ENCODE data around the gene ZC2HC1B.
A peak's percentile ranks its signal among the peaks of the same experiment; 100 is the strongest.
"Not testable (repeated sequence)": the region's sequence is repeated elsewhere in the genome, so short reads cannot be mapped to it uniquely, and the experiment has no call there.

Gene ZC2HC1B, protein sequence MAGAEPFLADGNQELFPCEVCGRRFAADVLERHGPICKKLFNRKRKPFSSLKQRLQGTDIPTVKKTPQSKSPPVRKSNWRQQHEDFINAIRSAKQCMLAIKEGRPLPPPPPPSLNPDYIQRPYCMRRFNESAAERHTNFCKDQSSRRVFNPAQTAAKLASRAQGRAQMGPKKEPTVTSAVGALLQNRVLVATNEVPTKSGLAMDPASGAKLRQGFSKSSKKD

DNA sequence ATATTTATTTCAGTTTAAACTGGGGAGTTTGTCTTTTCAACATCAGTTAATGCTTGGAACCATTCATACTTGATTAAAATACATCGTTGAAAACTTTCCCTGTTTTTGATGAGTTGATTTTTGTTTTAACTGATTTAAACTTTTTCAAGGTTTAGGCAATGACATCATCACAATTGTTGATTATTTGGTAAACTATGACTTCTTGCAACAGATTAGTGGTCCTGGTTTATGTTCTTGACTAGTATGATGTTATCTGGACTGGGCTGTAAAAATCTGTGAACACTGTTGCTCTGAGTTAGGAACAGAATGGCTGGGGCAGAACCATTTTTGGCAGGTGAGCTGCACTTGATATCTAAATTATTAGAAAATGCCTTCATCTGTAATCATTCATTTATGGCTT is at the start of gene ZC2HC1B:
Gene ZC2HC1B, plus strand, starts transcription at position 241 of the 400 bp plus-strand sequence. Its CDS starts 66 bp downstream, at position 307.
- no peak for DNase-seq

DNA sequence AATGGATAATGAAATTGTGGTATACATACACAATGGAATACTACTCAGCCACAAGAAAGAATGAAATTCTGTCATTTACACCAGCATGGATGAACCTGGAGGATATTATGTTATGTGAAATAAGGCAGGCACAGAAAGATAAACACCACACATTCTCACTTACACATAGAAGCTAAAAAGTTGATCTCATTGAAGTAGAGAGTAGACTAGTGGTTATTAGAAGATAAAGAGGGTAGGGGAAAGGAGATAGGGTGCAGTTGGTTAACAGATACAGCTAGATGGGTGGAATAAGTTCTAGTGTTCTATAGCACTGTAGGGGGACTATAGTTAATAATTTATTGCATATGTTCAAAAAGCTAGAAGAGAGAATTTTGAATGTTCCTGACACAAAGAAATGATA is 46.7 kb upstream of the ZC2HC1B start:
- no peak for DNase-seq

DNA sequence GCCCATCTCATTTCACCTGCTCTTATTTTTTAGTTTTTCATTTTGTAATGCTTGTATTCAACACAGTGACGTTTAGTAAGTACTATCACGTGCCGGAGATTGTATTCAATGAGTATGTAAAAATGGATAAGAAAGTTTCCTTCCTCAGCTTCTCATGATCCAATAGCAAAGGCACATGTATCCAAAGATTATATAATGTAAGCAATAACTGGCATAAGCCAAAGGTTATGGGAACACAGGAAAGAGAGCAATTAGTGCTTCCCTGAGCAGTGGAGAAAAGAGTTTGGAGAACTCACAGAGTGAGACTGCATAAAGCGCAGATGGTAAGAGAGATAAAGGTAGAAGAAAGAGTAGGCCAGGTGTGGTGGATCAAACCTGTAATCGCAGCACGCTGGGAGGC is 42.9 kb upstream of the ZC2HC1B start:
- DNase-seq, result no peak

DNA sequence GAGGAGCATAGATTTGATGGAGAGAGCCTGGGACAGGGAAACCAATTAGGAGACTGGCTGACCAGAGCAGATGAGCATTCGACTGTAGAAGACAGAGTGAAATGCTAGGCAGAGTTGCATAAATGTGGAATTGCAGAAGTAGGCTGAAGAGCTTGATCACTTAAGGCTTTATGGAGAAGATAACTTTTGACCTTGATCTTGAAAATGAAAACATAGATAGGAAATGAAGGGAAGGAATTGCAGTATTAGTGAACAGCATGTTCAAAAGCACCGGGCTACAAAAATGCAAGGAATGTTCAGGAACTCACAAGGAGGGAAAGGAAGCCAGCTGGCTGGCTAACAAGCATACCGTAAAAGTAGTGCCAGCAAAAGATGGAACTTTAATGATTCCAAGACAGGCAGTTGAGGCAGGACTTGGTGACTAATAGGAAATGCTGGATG is 41.7 kb upstream of the ZC2HC1B start:
- no peak for DNase-seq

DNA sequence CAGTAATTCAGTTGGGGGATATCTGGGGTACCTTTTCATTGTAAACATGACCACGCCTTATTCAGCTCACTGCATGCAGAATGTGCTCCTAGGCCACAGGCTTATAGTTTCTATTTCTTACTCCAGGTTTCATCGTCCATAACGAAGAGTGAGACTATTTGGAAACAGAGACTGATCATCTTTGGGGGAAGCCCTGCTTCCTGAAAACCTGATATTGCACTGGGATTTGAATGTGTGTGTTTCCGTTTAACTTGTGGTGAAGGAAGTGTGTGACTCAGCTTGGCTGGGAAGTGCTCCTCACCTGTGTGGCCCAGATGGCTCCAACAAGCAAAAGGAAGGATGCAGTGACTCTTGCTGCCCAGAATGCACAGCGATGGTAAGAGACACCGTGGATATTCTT is 40.7 kb upstream of the ZC2HC1B start:
- no peak for DNase-seq

DNA sequence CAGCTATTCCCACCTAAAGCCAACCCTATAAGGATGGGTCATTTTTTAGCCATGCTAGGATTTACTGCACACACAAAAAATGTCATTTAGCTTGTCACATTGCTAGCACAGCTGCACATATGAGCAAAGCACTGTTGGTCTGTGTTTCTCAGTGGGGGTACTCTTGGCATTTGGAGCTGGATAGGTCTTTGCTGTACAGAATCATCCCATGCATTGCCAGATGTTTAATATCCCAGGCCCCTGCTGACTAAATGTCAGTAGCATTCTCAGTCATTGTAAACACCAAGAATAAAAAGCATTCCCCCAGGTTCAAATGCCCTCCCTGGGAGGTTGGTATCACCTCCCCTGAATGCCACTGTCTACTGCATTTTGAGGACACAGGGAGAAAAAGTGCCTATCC is 35.7 kb upstream of the ZC2HC1B start:
- DNase-seq, result no peak

DNA sequence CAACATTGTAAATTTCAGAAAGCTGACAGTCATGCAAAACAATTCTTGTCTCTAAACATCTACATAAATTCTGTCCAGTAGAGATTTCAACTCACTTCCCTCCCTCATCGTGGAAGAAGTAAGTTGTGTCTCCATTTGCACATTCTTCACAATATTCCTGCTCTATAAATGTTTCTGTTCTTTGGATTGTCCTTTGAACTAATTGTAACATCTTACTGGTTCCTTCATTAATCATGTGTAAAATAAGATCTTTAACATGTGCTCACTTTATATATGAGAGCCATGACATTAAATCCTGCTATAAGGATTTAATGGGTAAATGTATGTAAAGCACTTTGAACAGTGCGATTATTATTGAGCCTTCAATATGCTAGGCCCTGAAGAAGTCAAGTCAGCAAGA is 28.1 kb upstream of the ZC2HC1B start:
- DNase-seq, result no peak

DNA sequence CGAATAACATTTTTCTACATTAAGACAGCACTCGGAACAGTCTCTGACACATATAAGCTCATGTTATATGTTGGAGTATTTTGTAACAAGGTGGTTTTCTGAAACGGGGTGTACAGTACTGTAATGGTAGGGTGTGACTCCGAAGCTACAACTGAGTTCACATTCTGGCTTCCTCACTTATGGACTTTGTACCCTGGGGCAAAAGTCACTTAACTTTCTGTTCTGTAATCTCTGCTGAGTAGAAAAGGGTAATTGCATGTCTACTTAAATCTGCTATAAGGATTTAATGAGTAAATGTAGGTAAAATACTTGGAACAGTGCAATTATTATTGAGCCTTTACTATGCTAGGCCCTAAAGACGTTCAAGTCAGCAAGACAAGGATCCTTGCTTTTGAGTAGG is 25.9 kb upstream of the ZC2HC1B start:
- DNase-seq, result no peak

DNA sequence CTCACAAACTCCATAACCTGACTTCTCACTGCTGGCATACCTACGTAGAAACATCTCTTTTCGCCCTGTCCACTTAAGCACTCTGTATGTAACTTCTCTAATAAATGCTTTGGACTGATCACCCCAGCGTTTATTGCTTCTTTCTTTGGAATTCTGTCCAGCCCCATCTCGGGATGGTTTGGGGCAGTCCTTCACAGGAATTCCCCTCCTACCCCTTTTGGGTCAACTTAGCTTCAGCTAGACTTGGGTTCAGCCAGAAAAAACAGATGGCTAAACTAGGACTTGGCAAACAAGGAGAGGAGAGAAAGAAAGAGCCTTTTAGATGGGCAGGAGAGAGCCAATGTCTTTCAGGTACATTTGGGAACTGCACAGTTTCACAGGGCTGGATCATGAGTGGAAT is 25.1 kb upstream of the ZC2HC1B start:
- peak in 1 of 2 experiments; percentile 9 for DNase-seq

DNA sequence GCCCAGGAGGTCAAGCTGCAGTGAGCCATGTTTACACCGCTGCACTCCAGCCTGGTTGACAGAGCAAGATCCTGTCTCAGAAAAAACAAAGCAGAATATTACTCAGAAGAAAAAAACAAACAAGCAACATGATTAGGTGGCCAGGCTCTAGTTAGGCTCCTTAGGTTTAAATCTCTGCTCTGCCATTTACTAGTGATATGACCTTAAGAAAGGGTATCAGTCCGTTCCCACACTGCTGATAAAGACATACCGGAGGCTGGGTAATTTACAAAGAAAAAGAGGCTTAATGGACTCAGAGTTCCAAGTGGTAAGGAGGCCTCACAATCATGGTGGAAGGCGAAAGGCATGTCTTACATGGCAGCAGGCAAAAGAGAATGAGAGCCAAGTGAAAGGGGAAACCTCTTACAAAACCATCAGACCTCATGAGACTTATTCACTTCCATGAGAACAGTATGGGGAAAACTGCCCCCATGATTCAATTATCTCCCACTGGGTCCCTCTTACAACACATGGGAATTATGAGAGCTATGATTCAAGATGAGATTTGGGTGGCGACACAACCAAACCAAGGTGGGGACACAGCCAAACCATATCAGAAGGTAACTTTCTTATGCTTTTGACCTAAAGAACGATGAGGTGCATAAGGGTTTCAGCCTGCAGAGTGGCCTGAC is 23.5 kb upstream of the ZC2HC1B start:
- no peak for DNase-seq

DNA sequence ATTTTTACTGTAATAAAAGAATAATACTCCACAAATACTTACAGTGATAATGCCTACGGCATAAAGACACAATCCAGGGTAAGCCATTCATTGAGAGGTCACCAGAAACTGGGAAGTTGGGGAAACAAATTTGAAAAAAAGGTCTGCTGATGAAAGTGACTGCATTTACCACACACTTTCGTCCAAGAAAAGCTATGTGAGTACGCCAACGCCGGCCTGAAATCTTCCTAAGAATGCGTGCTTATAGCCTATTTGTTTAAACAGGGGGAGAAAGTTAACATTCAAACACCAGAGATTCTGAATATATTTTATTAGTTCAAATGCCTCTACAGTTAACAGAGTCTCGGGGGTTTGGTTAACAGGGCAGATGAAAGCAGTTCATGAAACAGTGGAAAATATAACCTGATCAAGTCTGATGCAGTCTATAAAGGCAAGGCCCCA is 21.8 kb upstream of the ZC2HC1B start:
- DNase-seq, result no peak

DNA sequence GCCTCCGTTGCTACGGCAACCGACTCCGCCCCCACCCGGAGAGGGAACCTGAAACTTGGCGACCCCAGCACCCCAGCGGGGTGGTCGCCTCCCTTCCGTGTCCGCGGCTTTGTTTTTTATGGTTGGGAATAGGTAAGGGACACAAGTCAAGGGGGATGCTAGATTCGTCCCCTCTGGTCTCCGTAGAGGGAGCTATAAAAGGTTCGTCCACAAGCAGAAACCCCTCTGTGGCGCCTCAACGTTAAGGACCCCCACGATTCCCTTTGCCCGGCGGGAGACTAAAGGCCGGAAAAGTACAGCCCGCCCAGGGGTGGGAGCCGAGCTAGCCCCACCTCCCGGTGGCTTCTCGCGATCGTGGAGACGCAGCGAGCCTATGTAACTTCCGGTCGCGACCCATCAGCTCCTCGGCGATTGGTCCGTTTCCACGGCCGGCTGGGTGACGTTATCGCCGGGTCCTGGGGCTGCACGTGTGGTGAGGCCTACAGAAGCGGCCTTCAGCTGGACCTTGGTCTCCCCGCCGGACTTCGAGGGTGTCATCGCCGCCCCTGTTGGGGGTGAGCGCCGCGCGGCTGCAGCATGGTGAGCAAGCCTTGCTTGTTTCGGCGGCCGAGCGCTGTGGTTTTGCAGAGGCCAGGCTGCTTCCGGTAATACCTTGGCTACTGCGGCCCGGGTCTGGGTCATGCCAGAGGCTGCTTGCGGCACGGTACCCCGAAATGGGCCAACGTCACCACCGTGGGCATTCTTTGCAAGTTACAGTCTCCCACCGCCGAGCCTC is 21.2 kb upstream of the ZC2HC1B start, which contains the start of gene LTV1:
Gene LTV1, plus strand, starts transcription at position 437 of the 775 bp plus-strand sequence. Its CDS starts 140 bp downstream, at position 577.
- peak; percentile 79 to 94 for DNase-seq

DNA sequence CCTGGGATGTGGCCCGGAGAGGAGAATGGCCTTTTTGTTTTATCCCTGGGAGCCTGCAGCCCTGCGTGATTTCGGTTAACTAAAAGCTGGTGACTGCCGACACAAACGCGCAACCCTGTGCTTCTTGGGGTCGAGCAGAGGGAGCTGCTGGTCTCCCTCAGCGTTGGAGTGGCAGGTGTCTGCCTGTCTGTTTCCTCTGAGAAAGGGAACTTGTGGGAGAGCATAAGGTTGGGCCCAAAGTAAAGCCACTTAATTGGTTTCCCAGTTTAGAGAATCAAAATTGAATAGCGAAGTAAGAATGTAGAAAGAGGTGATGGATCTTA is 20.6 kb upstream of the ZC2HC1B start:
- DNase-seq, result no peak

DNA sequence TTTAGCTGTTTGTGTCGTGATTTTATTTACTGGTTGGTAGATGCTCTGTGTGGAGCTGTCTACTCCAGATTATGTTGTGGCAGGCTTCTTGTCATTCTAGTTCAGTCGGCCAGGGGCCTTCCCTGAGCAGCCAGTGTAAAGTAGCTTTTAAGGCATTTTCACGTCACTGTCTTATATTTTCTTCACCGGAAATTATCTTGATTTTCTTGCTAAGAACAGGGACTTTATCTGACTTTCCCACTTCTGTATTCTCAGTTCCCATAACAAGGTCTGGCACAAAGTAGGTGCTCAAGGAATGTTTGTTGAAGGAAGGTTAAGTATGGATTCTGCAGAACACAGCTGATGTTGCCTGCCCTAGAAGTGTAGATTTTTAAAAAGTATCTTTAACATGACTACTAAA is 20.3 kb upstream of the ZC2HC1B start:
- no peak for DNase-seq

DNA sequence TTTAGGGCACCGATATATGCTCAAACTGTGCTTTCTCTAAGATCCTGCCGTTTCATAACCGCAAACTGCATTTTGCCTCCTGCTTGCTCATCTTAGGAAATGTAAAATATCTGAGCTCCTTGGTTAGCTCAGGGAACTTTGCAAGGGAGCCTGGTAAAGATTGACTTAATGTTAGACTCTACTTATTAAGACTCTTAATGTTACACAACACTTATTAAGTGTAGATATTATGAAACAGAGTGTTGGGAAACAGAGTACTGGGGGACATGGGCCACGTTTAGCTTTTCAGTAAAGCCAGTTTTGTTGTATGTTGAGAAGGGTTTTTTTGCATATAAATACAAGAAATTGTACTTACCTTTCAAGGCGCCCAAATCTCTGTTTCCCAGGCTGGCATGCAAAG is 19.2 kb upstream of the ZC2HC1B start:
- no peak for DNase-seq

DNA sequence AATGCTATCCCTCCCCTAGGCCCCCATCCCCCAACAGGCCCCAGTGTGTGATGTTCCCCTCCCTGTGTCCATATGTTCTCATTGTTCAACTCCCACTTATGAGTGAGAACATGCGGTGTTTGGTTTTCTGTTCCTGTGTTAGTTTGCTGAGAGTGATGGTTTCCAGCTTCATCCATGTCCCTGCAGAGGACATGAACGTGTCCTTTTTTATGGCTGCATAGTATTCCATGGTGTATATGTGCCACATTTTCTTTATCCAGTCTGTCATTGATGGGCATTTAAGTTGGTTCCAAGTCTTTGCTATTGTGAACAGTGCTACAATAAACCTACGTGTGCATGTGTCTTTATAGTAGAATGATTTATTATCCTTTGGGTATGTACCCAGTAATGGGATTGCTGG is 12.6 kb upstream of the ZC2HC1B start:
- DNase-seq, result not testable (repeated sequence)

DNA sequence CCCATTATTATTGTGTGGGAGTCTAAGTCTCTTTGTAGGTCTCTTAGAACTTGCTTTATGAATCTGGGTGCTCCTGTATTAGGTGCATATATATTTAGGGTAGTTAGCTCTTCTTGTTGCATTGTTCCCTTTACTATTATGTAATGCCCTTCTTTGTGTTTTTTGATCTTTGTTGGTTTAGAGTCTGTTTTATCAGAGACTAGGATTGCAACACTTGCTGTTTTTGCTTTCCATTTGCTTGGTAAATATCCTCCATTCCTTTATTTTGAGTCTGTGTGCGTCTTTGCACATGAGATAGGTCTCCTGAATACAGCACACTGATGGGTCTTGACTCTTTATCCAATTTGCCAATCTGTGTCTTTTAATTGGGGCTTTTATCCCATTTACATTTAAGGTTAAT is 9.2 kb upstream of the ZC2HC1B start:
- DNase-seq, result not testable (repeated sequence)

DNA sequence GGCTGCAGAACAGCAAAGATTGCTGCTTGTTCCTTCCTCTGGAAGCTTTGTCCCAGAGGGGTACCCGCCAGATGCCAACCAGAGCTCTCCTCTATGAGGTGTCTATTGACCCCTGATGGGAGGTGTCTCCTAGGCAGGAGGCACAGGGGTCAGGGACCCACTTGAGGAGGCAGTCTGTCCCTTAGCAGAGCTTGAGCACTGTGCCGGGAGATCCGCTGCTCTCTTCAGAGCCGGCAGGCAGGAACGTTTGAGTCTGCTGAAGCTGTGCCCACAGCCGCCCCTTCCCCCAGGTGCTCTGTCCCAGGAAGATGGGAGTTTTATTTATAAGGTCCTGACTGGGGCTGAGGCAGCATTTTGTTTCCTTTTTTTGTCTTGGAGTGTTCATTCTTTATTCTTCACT is 7.5 kb upstream of the ZC2HC1B start:
- DNase-seq, result not testable (repeated sequence)

DNA sequence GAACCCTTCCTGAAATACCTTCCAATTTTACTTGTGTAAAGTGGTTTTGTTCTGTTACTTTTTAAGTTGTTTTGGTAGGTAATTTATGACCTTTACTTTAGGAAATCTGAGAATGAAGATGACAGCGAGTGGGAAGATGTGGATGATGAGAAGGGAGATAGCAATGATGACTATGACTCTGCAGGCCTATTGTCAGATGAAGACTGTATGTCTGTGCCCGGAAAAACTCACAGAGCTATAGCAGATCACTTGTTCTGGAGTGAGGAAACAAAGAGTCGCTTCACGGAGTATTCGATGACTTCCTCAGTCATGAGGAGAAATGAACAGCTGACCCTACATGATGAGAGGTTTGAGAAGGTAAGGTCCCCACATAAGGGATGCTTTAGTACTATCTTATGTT is 6.6 kb upstream of the ZC2HC1B start:
- no peak for DNase-seq

DNA sequence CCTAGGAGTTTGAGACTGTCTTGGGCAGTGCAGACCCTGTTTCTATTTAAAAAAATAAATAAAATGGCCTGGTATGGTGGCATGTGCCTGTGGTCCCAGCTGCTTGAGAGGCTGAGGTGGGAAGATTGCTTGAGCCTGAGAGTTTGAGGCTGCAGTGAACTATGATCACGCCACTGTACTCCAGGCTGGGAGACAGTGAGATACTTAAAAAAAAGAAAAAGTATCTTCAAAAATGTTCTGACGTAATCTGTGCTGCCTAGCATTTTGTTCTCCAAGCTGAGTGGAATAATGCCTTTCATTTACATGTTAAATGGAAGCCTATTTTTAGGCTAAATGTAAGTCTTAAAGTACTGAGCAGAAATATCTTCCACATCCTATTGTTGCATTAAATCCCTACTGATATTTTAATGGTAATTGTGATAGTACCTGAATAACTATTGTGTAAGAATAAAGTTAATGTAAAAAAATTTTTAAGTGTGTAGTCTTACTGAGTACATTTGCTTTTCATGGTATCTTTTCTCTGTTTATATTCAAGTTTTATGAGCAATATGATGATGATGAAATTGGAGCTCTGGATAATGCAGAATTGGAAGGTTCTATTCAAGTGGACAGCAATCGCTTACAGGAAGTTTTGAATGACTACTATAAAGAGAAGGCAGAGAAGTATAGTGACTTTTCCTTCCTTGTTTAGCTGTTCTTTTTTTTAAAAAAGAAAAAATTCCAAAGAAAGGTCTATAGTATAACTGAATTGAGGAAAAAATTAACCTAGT is 4.2 kb upstream of the ZC2HC1B start:
- no peak for DNase-seq

DNA sequence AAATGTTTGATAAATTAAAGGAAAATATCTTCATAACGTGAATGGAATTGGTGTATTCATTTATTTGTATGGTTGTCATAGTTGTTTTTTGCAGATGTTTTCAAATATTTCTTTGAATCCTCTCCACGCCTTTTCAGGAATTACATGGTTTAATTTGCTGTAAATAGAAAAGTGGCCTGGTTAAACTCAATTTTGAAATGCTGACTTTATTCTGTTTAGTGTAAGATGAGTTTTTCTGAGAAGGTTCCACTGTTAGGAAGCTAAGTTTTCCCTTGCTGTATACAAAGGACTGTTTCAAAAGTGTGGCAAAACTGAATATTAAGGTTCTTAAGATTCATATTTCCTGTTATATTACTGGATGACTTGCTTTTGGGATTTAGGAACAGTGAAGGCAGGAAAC is 503 bp upstream of the ZC2HC1B start:
- no peak for DNase-seq

DNA sequence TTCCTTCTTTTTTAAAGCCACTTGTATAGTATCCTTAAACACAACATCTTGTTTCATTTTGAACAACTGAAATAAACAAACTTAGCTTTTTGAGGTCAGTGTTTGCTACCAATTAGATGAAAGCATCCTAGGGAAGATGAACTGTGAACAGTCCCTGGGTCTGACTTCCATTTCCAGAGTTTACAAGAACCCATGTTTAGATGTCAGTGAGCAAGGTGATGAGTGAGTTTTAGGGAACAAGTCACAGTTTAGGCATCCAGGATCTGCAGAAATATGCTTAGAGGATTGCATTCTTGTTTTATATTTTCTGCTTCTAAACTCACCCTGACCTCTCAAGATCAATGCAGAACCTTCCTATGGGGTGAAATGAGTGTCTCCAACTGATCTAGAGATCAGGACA is 3.0 kb downstream of the ZC2HC1B start:
- no peak for DNase-seq

DNA sequence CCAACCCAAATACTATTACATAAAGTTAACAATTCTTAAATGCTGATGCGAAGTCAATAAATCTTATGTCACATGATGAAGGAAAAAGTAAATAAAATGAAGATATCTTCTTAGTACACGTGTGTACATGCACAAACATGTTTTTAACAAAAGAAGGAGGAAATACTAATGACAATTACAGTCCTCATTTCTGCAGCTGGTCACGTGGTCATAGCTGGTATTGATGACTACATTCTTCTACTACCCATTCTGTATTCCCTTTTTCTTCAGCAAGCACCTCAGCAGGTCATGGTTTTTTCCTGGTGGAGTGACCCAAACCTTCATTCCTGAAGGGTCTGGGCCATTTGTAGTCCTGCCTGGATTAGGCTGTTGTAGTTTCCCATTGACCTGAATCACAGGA is 4.5 kb downstream of the ZC2HC1B start:
- not testable (repeated sequence) for DNase-seq
